GM12874 (cell line): ENCODE results near the gene SYT14.

Experiments
- TF ChIP-seq, protein P1 (sequence below): IDR thresholded peaks from 2 replicates; pipeline ENCODE4 v1.5.1; 2011; ENCODE audit warnings: low read depth, mild to moderate bottlenecking, control low read depth, low read length, moderate library complexity; ENCODE audit not compliant: insufficient read depth

SYT14 gene

DNA sequence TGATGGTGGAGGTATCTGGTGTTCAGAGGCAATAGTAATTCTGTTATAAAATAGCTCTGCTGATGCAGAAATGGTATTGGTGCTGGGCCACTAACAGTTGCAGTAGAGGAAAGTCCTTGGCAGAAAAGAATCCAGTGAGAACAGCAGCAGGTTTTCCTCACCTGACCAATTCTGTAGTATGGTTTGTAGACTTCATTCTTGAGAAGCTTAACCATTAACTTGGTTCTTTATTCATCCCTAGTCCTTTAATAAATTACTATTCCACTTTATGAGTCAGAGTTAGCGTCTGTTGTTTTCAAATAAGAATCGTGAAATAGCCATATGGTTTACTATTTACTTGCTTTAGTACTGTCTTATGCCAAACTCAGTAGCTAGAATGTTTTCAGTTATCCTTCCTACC is 166.1 kb downstream of the SYT14 start:
- TF ChIP-seq, protein P1, sequence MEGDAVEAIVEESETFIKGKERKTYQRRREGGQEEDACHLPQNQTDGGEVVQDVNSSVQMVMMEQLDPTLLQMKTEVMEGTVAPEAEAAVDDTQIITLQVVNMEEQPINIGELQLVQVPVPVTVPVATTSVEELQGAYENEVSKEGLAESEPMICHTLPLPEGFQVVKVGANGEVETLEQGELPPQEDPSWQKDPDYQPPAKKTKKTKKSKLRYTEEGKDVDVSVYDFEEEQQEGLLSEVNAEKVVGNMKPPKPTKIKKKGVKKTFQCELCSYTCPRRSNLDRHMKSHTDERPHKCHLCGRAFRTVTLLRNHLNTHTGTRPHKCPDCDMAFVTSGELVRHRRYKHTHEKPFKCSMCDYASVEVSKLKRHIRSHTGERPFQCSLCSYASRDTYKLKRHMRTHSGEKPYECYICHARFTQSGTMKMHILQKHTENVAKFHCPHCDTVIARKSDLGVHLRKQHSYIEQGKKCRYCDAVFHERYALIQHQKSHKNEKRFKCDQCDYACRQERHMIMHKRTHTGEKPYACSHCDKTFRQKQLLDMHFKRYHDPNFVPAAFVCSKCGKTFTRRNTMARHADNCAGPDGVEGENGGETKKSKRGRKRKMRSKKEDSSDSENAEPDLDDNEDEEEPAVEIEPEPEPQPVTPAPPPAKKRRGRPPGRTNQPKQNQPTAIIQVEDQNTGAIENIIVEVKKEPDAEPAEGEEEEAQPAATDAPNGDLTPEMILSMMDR, result no peak

DNA sequence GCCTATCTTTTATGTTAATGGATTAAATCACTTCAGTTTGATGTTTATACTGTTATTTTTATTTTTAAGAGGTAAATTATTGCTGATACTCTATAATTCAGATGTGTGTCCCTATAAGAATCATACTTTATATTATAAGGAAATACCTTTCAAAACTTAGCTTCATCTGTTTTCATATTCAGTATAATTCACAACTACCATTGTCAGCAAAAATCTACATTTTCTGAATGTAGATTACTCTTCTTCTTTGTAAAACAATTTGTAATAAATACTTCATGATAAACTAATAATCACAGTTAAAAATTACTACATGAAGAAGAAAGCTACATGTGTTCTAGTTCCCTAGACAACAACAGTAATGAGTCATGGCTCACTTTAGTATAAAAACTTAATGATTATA is 179.2 kb downstream of the SYT14 start:
- TF ChIP-seq, protein P1, result no peak

DNA sequence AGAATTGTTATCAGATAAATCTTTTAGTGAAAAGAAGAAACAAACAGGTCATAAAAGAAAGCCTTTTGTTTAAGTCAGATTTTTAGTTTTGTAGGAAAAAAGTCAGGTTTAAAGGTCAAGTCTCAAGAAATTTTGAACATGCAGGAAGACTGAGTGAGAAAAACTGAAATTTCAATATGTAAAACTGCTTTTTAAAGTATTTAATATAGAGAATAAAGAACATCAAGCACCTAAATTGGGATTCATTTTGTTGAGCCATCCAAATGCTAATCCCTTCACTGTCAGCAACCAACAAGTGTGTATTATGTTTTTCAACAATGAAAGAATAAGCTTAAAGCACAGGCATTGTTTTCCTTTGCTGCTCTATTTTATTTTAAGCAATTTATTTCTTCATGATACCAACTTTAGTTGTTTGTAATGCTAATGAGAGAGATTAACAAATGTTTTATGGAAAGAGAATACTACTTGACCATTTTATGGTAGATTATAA is 179.7 kb downstream of the SYT14 start:
- TF ChIP-seq, protein P1, result no peak

DNA sequence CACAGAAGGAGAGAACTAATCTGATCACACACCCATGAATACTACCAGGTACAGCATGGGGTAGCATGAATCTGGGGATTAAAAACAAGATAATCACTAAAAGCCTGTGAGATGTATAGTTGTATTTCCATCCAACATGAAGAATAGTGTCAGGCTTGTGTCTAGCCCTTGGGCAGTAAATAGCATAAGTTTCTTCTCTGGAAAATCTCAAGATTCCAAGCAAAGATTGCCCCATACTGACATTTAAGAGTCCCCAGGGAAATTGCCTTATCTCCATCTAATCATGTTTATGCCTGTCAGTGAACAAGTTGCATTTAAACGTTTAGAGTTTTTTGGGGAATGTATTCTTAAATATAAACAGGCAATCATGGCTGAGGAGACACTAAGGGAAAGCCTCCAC is 185.4 kb downstream of the SYT14 start:
- TF ChIP-seq, protein P1, result no peak

DNA sequence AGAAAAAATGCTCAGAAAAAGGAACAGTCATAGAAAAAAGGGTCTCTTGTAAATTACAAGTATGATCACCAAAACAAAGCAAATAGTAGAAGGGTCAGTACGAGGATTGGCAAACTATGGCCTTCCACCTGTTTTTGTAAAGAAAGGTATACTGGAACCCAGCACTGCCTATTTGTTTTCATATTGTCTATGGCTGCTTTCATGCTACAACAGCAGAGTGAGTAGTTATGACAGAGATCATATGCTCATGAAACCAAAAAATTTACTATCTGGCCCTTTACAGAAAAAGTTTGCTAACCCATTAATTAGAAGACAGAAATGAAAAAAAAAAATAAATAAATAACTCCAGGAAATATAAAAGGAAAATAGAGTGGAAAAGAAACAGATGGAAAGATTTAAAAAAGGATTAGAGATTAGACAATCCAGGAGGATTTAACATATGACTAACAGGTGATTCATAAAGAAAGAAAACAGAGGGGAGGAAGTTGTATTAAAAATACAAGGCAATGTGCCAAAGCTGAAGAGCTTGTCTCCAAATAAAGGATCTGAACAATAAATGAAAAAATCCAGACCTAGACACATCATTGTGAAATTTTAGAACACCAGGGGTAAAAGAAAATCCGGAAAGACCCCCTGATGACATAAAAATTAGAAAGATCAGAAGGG is 186.0 kb downstream of the SYT14 start:
- TF ChIP-seq, protein P1, result no peak

DNA sequence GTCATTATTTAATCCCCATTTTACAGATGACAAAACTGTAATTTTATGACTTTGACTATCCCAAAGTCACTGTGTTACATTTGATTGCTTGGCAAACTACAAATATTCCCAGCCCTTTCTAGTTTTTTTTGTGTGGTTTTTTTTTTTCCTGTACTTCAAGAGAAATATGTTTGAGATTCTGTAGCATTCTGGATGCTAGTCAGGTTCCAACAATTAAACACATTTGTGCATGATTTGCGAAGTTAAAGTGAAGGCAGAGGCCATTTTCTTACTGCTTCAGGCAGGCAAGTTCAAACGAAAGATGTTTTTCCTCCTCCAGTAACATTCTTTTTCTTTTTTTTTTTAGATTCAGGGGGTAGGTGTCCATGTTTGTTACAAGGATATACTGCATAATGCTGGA is 186.7 kb downstream of the SYT14 start:
- TF ChIP-seq, protein P1, result no peak

DNA sequence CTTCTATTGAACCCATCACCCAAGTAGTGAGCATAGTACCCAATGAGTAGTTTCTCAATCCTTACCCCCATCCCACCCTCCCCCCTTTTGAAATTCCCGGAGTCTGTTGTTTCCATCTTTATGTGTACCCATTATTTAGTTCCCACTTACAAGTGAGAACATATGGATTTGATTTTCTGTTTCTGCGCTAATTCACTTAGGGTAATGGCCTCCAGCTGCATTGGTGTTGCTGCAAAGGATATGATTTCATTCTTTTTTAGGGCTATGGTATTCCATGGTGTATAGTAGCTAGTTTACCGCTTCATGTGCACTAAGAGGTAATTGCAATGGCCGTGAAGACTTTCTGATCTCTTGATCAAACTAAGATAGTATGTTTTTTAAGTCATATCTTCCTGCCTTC is 187.1 kb downstream of the SYT14 start:
- TF ChIP-seq, protein P1, result no peak

DNA sequence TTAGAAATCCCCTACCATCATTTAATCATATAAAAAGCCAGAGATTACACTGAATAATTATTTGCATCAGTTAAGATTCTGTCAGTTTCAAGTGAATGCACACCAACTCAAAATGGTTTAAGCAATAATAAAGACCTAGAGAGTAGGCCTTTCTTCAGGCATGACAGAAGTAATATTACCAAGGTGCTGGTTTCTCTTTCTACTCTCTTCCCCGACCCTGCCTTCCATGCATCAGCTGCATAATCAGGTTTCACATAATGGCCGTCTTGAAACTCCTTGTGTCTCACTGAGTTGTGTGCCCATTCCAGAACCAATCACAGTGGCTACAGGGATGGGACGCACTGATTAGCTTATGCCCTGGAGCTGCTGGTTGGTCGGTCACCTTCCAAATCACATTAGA is 191.1 kb downstream of the SYT14 start:
- TF ChIP-seq, protein P1, result no peak
